Fibroblast of lung (primary cell): ENCODE results near the gene KCNMA1. TPM values are rescaled to one million over a fixed set of nuclear protein-coding genes. Genes with fewer than 3 reads are reported as not detected.
A peak's percentile ranks its signal among the peaks of the same experiment; 100 is the strongest.

Source experiments
- DNase-seq, 2 donors: peaks; one replicate each; pipeline versions ENCODE4 v3.0.0 to v3.0.0-alpha.2; 2010; ENCODE audit warnings: low read depth in 2 of 2
- H2AFZ ChIP-seq: 2 replicates; pipeline ENCODE4 v1.5.1; 2012; ENCODE audit warnings: low read length, control low read depth, inconsistent platforms
- H3K27ac ChIP-seq: 2 replicates; pipeline ENCODE4 v1.5.1; 2011; ENCODE audit warnings: low read length, control low read depth; ENCODE audit not compliant: insufficient read depth
- H3K27me3 ChIP-seq: 2 replicates; pipeline ENCODE4 v1.5.1; 2011; ENCODE audit warnings: mild to moderate bottlenecking, low read length; ENCODE audit not compliant: control insufficient read depth, insufficient read depth
- H3K36me3 ChIP-seq: 2 replicates; pipeline ENCODE4 v1.5.1; 2011; ENCODE audit warnings: low read length; ENCODE audit not compliant: control insufficient read depth, insufficient read depth
- H3K4me1 ChIP-seq: 2 replicates; pipeline ENCODE4 v1.5.1; 2011; ENCODE audit warnings: low read length; ENCODE audit not compliant: control insufficient read depth, insufficient read depth; ENCODE audit errors: extremely low read depth
- H3K4me2 ChIP-seq: 2 replicates; pipeline ENCODE4 v1.5.1; 2011; ENCODE audit warnings: low read length, control low read depth; ENCODE audit not compliant: insufficient read depth; ENCODE audit errors: extremely low read depth
- H3K4me3 ChIP-seq, 4 experiments: fragments of 200-600 bp in 1 of 4; sonication (generic) in 1 of 4; replicated peaks in 1 of 4; 2 replicates each; pipeline ENCODE4 v1.5.1; 2011 to 2016; ENCODE audit warnings: low read length in 4 of 4, low read depth in 3 of 4, mild to moderate bottlenecking in 3 of 4, control low read depth in 2 of 4, inconsistent platforms in 1 of 4, mixed read lengths in 1 of 4; ENCODE audit not compliant: insufficient read depth in 1 of 4; ENCODE audit errors: control extremely low read depth in 1 of 4
- H3K79me2 ChIP-seq: 2 replicates; pipeline ENCODE4 v1.5.1; 2012; ENCODE audit warnings: mild to moderate bottlenecking, low read length, inconsistent platforms; ENCODE audit not compliant: control insufficient read depth, insufficient read depth
- H3K9ac ChIP-seq: 2 replicates; pipeline ENCODE4 v1.5.1; 2011; ENCODE audit warnings: mild to moderate bottlenecking, low read length, control low read depth; ENCODE audit not compliant: insufficient read depth
- H3K9me3 ChIP-seq: 2 replicates; pipeline ENCODE4 v1.5.1; 2012; ENCODE audit warnings: low read depth, low read length; ENCODE audit not compliant: control insufficient read depth, insufficient read depth
- H4K20me1 ChIP-seq: 2 replicates; pipeline ENCODE4 v1.5.1; 2011; ENCODE audit warnings: low read length; ENCODE audit not compliant: control insufficient read depth, insufficient read depth; ENCODE audit errors: extremely low read depth
- EZH2 ChIP-seq: IDR thresholded peaks from 2 replicates; pipeline ENCODE4 v1.5.1; 2012; ENCODE audit warnings: low read length, control low read depth, mild to moderate bottlenecking; ENCODE audit errors: missing control alignments
- polyA plus RNA-seq, 2 donors: library from polyadenylated mRNA; depleted of rRNA in 1 of 2; stranded (reverse) in 1 of 2; unstranded in 1 of 2; fragments of >200 nt; gene quantifications; 2 replicates each; pipeline ENCODE4 v1.2.1, GENCODE V29; 2011 to 2012; ENCODE audit warnings: missing spikeins in 1 of 2
- total RNA-seq: library from RNA; depleted of rRNA; stranded (reverse); fragments of >200 nt; gene quantifications from 2 replicates; pipeline ENCODE4 v1.2.1, GENCODE V29; 2014
- TF ChIP-seq, protein P1 (sequence below), 2 donors: IDR thresholded peaks in 1 of 2; conservative IDR thresholded peaks in 1 of 2; 1 replicate in 1 of 2; 2 replicates in 1 of 2; pipeline ENCODE4 v1.5.1; 2011 to 2012; ENCODE audit warnings: low read length in 2 of 2, control low read depth in 1 of 2, inconsistent platforms in 1 of 2, low read depth in 1 of 2, mild to moderate bottlenecking in 1 of 2

Gene KCNMA1
- total and polyA plus RNA-seq, 2 donors (not counting 1 experiment from before 2014, with no cell fraction given), result 31.0 to 138 TPM

DNA sequence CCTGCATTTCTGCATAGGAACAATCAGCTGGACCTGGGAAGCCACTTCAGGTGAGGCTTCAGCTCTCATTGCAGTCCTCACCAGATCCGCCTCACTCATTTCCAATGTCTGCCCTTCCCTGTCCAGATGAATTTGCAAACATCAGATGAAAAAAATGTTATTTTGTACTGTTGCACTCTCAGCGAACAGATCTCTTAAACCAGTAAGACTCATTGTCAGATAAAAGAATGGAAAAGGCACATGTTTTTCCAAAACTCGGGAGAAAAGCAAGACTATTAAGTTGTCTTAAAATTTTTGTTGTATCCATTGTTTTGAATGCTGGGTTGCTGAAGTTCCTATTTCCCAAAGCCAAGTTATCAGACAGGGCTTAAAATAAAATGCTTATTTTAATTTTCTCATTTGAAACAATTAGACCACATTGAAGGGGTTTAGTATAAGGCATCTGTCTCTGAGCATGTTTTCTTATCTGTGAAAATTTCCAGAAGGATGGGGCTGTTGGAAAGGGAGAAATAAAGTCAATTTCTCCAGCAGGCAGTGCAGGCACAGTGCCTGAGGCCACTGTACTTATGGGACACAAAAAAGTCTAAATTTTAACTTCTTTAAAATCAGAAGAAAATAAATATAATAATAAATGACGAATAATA, 396.8 kb downstream of the KCNMA1 start:
- H3K27ac ChIP-seq, result no peak overlapping the region
- H3K27me3 ChIP-seq, result no peaks in the 10 kb centered on the region
- no peak overlapping the region for H3K9ac ChIP-seq
- no peak overlapping the region for H3K4me3 ChIP-seq
- no peaks in the 10 kb centered on the region for H3K79me2 ChIP-seq
- H3K9me3 ChIP-seq, result no peaks in the 10 kb centered on the region
- no peaks in the 10 kb centered on the region for H3K36me3 ChIP-seq
- no peak overlapping the region for H2AFZ ChIP-seq
- no peak for TF ChIP-seq EZH2
- TF ChIP-seq, protein P1, sequence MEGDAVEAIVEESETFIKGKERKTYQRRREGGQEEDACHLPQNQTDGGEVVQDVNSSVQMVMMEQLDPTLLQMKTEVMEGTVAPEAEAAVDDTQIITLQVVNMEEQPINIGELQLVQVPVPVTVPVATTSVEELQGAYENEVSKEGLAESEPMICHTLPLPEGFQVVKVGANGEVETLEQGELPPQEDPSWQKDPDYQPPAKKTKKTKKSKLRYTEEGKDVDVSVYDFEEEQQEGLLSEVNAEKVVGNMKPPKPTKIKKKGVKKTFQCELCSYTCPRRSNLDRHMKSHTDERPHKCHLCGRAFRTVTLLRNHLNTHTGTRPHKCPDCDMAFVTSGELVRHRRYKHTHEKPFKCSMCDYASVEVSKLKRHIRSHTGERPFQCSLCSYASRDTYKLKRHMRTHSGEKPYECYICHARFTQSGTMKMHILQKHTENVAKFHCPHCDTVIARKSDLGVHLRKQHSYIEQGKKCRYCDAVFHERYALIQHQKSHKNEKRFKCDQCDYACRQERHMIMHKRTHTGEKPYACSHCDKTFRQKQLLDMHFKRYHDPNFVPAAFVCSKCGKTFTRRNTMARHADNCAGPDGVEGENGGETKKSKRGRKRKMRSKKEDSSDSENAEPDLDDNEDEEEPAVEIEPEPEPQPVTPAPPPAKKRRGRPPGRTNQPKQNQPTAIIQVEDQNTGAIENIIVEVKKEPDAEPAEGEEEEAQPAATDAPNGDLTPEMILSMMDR (conservative IDR thresholded peaks at IDR 0.05 in 1 of 2, IDR thresholded peaks at IDR 0.05 in 1 of 2; ENCODE audit: low read depth in 1 of 2, low read length in 2 of 2), result no peak
- H3K4me1 ChIP-seq, result peaks cover 12% of the 10 kb centered on the region
- no peak for DNase-seq
- H3K4me2 ChIP-seq, result no peak overlapping the region
- H4K20me1 ChIP-seq, result no peaks in the 10 kb centered on the region

DNA sequence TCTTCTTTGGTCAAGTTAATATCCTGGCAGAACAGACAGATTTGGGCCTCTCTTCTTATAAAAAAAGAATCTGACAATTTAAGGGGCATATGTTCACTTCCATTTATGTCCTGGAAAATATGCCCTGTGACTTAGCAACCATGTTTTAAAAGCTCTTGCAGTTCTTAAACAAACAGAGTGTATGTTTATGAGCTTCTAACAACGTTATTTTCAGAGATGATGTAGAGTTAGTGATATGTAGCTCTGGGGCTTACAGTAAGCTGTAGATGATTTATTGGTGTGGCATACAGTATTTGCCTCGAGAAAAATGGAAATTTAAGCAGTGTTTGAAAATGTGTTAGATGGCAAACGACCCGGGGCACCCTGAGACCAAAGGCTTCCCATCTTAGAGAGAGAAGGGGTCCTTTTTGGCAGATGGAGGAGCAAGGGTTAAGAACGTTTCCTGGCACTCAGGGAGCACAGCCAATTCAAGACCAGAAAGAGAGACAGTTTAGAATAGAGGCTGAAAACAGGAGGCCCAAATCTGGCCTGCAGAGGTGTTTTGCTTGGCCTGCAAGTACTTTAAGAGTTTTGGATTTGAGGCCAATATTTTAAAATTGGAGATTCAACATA, 397.5 kb downstream of the KCNMA1 start:
- Histone ChIP-seq H3K4me2 (no peak overlapping the region), H2AFZ (no peak overlapping the region), H3K9me3 (no peaks in the 10 kb centered on the region), H3K27me3 (no peaks in the 10 kb centered on the region), H3K79me2 (no peaks in the 10 kb centered on the region), H3K27ac (no peak overlapping the region), H4K20me1 (no peaks in the 10 kb centered on the region), H3K4me1 (peaks cover 12% of the 10 kb centered on the region), H3K36me3 (no peaks in the 10 kb centered on the region), H3K9ac (no peak overlapping the region), H3K4me3 (no peak overlapping the region)
- TF ChIP-seq, protein P1 (conservative IDR thresholded peaks at IDR 0.05 in 1 of 2, IDR thresholded peaks at IDR 0.05 in 1 of 2; ENCODE audit: low read depth in 1 of 2, low read length in 2 of 2), result no peak
- TF ChIP-seq EZH2, result no peak
- DNase-seq, result peak in 1 of 2 donors; percentile 55

DNA sequence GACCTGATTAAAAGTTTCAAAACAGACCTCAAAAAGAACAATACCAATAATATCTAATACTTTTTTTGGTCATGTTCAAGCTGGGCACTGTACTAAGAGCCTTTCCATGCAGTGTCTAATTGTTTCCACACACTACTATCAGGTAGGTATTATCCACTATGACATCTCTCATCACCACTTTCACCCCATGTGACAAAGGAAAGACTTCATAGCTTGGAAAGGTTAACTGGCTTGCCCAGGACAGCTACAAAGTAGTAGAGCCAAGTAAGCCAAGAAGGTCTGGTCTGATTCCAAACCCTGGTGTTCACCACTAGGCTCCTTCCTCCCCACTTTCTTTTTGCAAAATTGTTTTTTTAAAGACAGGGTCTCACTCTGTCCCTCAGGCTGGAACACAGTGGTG, 400.5 kb downstream of the KCNMA1 start:
- H4K20me1 ChIP-seq, result no peaks in the 10 kb centered on the region
- no peaks in the 10 kb centered on the region for H3K4me1 ChIP-seq
- no peaks in the 10 kb centered on the region for H3K27me3 ChIP-seq
- TF ChIP-seq EZH2, result no peak
- TF ChIP-seq, protein P1 (conservative IDR thresholded peaks at IDR 0.05 in 1 of 2, IDR thresholded peaks at IDR 0.05 in 1 of 2; ENCODE audit: low read depth in 1 of 2, low read length in 2 of 2), result no peak
- no peak overlapping the region for H3K4me3 ChIP-seq
- no peaks in the 10 kb centered on the region for H3K36me3 ChIP-seq
- no peaks in the 10 kb centered on the region for H3K9me3 ChIP-seq
- no peak overlapping the region for H3K9ac ChIP-seq
- H3K4me2 ChIP-seq, result no peak overlapping the region
- no peak for DNase-seq
- H3K27ac ChIP-seq, result no peak overlapping the region
- no peaks in the 10 kb centered on the region for H3K79me2 ChIP-seq
- H2AFZ ChIP-seq, result no peak overlapping the region
